Activated CD4-positive, CD25-positive, alpha-beta regulatory T cell treated with anti-CD3 and anti-CD28 coated beads, Interleukin-2, amount 50 U/mL, for 24 hours (primary cell): ENCODE results near the gene STAU1.
A peak's percentile ranks its signal among the peaks of the same experiment; 100 is the strongest.
"Not testable (repeated sequence)": the region's sequence is repeated elsewhere in the genome, so short reads cannot be mapped to it uniquely, and the experiment has no call there.

Source experiments
- ATAC-seq, 2 donors: fragments of 150-1000 bp; cut with Tn5 transposase; one replicate each; pipeline ENCODE4 v1.10.0; 2021; ENCODE audit warnings: mild to moderate bottlenecking in 1 of 2, moderate library complexity in 1 of 2

The STAU1 gene

DNA sequence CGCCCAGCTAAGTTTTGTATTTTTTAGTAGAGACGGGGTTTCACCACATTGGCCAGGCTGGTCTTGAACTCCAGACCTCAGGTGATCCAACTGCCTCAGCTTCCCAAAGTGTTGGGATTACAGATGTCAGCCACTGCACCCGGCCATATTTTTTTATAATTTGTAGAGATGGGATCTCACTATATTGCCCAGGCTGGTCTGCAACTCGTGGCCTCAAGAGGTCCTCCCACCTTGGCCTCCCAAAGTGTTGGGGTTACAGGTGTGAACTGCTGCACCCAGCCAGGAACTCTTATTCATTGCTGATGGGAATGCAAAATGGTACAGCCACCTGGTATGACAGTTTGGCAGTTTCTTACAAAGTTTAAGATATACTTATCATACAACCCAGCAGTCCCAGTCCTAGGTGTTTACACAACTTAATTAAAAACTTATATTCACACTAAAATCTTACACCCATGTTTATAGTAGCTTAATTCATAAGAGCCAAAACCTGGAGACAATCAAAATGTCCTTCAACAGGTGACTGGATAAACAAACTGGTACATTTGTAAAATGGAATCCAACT is 11.7 kb upstream of the STAU1 start:
- no peak for ATAC-seq

- not testable (repeated sequence) for ATAC-seq
Measured at GRCh38 chr20:49192944-49193518, 4.9 kb upstream of the STAU1 start.

GRCh38 chr20:49187330-49187850 is 744 bp downstream of the STAU1 start:
- no peak for ATAC-seq

DNA sequence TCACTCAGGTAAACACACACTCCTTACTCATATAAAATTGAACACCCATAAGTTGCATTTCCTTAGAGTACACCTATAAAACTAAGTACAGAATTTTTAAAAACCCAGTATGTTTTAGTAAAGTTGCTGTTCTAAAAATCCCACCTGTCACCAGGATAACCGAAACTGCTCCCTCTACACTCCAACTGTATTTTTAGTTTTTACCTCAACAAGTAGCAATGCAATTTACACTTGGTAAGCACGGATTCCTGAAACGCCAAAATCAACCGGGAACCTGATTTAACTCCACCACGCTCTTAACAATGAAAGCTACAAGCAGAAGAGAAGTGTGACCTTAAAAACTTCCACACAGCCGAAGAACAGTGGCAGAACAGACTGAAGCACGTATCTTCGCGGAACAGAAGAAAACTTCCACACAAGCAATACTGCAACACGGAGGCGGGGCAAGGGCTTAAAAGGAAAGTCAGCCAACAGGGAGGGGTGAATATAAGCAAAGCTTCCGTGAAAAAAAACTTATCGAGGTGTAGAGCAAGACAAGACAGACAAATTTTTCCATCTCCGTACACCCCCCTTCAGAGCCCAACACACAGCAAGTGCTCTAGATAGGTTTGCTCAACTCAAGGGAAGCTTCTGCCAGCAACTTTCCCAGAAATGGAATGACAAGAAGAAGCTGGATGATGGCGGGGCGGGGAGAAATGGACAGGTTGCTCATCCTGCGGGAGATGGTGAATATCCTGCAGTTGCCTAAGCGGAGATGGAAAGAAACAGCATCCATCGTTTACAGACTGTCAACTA is 1.4 kb downstream of the STAU1 start:
- peak; percentile 15 to 18 for ATAC-seq

DNA sequence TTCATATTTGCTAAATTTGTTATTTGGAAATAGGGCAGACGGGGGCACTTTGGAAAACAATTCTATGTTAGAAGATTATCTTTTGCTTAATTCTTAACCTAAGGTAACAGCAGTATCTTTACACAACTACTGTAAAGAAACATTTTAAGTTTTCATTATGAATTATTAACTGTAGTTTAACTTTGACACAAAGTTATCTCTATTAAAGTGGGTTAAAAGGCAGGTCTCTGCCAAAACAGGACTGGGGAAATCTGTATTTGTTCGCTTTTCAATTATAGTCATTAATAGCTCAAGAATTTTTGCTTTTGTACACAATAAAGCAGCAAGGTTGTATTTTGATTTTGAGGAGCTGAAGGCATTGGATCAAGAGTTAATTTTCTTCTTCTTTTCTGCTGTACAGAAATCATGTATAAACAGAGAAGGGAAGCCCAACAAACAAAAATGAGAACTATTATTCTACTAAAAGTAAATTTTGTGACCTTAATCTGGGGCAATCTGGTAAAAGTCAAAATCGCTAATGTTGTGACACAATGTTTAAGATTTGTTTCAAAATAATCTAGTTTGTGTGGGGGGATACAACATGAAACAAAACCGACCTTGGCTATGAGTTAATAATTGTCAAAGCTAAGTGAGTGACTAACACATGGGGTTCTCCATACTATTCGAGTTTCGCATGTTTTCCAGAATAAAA is 2.9 kb downstream of the STAU1 start:
- no peak for ATAC-seq

- ATAC-seq: no peak
Measured at GRCh38 chr20:49184691-49185070, 3.5 kb downstream of the STAU1 start.

DNA sequence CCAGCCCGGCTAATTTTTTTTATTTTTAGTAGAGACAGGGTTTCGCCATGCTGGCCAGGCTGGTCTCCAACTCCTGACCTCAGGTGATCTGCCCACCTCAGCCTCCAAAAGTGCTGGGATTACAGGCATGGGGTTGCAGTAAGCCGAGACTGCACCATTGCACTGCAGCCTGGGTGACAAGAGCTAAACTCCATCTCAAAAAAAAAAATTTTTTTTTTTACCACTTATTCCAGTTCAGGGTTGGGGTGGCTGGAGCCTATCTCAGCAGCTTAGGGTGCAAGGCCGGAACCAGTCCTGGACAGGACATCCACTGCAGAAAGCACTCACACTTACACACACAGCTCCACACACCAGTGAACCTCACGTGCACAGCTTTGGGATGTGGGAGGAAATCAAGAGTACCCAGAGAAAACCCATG is 4.0 kb downstream of the STAU1 start:
- not testable (repeated sequence) for ATAC-seq

GRCh38 chr20:49183444-49183843 is 4.7 kb downstream of the STAU1 start:
- ATAC-seq: no peak

DNA sequence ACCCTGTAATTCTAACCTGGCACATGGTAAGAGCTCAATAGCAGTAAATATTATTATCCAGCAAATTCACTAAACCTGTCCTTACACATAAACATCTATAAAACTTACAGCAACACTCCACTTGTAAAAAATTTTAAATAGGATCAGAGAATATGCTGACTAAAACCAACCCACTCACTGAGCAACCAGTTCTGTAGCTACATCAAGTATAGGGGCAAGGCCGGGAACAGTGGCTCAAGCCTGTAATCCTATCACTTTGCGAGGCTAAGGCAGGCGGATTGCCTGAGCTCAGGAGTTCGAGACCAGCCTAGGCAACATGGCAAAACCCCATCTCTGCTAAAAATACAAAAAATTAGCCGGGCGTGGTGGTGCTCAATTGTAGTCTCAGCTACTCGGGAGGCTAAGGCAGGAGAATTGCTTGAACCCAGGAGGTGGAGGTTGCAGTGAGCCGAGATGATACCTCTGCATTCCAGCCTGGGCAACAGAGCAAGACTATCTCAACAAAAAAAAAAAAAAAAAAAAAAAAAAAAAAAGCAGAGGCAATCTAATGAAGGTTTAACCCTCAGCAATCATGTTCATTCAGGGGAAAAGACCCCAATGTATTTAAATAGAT is 6.8 kb downstream of the STAU1 start:
- no peak for ATAC-seq

- ATAC-seq: peak; percentile 96 to 98
Measured at GRCh38 chr20:49179368-49180277, 8.5 kb downstream of the STAU1 start.

DNA sequence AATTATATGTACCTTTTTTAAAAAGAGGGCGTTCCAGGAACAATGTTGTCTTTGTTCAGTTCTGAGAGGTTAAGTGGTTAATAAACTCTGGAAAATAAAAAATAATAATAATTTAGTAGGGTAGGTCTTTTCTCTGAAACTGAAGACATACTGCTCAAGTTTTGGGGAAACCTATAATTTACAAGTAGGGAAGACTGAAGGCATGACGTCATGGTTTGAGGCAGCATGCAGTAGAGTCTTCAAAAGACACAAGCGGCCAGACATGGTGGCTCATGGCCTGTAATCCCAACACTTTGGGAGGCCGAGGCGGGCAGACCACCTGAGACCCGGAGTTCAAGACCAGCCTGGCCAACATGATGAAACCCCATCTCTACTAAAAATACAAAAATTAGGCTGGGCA is 14.0 kb downstream of the STAU1 start:
- ATAC-seq: no peak

- peak in 1 of 2 donors; percentile 30 for ATAC-seq
Measured at GRCh38 chr20:49172413-49172812, 15.7 kb downstream of the STAU1 start.

GRCh38 chr20:49171909-49172308 is 16.2 kb downstream of the STAU1 start:
- ATAC-seq: no peak

DNA sequence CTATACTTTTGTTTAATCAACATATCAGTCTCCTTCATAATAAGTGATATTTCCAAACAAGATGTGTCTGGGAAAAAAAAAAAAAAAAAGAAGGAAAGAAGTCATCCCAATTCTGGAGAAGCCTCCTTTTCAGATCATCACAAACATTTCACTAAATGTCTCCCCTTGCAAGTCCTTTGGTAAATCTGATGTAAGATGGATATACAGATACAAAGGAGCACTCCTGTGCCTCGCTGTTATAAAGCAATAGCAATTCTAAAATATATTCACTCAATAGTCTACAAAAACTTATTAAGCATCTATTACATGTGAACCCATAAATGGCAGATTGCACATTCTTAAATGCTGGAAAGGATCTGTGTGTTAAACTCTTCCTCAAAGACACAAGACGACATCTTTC is 17.4 kb downstream of the STAU1 start:
- no peak for ATAC-seq

DNA sequence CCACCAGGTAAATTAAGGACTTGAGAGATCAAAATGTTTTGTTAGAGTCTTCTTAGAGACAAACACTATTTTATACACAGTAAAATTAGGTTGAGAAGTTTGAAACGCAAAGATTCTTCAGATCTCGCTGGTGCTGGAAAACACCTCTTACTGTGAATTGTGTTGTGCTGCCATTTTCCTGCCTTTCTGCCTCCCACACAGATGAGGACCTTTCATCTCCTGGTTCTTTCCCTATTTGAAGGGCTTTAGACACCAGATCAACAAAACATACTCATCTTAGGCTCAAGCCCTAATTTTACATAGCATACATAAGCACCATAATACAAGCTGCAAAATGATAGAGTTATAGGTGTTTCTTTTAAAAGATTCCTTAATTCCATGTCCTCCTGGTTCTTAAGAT is 18.6 kb downstream of the STAU1 start:
- no peak for ATAC-seq

- ATAC-seq: not testable (repeated sequence)
Measured at GRCh38 chr20:49168864-49169263, 19.3 kb downstream of the STAU1 start.

DNA sequence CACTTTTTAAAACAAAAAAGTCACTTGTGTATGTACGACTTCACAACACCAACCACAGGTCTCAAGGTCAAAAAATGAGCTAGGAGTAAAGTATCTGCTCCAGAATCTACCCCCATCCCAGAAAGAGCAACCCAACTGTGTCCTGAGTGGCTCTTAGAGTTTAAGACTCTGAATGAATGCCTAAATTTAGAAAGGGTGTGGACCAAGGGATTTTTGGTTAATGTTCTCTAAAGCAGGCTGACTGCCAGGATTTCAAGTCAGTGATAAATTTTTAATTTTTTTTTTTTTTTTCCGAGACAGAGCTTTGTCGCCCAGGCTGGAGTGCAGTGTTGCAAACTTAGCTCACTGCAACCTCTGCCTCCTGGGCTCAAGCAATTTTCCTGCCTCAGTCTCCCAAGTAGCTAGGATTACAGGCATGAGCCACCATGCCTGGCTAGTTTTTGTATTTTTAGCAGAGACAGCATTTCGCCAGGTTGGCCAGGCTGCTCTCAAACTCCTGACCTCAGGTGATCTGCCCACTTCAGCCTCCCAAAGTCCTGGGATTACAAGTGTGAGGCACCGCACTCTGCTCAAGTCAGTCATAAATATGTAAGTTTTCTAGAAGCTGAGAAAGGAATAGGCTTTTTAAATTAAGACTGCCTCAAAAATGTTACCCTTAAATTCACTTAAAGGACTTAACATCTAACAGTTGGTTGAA is 20.2 kb downstream of the STAU1 start:
- ATAC-seq: no peak

GRCh38 chr20:49166534-49167449 is 21.3 kb downstream of the STAU1 start:
- peak; percentile 85 to 88 for ATAC-seq

GRCh38 chr20:49165611-49166010 is 22.5 kb downstream of the STAU1 start:
- ATAC-seq: peak; percentile 40 to 55

DNA sequence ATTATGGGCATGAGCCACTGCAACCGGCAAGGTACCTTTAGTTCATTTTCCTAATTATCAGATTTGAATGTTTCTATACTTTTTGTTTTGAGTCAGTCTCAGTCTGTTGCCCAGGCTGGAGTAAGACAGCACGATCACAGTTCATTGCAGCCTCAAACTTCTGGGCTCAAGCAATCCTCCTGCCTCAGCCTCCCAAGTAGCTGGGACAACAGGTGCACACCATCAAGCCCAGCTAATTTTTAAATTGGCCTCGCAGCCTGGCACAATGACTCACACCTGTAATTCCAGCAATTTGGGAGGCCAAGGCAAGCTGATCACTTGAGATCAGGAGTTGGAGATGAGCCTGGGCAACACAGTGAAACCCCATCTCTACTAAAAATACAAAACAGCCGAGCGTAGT is 24.4 kb downstream of the STAU1 start:
- ATAC-seq: no peak
